DND-41 (cell line): ENCODE results near the gene FBXO21.
"Not testable (repeated sequence)": the region's sequence is repeated elsewhere in the genome, so short reads cannot be mapped to it uniquely, and the experiment has no call there.

Source experiments
- ATAC-seq: fragments of 200-7000 bp; cut with Tn5 transposase; 3 replicates; pipeline ENCODE4 v1.9.1; 2021; ENCODE audit warnings: low read depth; ENCODE audit not compliant: insufficient read depth
- DNase-seq: peaks from one replicate; pipeline ENCODE4 v3.0.0-alpha.2; 2020
- H2AFZ ChIP-seq: 2 replicates; pipeline ENCODE4 v1.6.0; 2012; ENCODE audit warnings: low read depth, low read length
- H3K27ac ChIP-seq: 2 replicates; pipeline ENCODE4 v1.5.1; 2012; ENCODE audit warnings: low read length, inconsistent platforms
- H3K27me3 ChIP-seq: fragments of 200-600 bp; sonication (generic); 2 replicates; pipeline ENCODE4 v1.6.0; 2012; ENCODE audit warnings: low read length, mild to moderate bottlenecking, inconsistent platforms; ENCODE audit not compliant: insufficient read depth, poor library complexity
- H3K36me3 ChIP-seq: 2 replicates; pipeline ENCODE4 v1.5.1; 2012; ENCODE audit warnings: low read length, inconsistent platforms; ENCODE audit not compliant: insufficient read depth
- H3K4me1 ChIP-seq: 2 replicates; pipeline ENCODE4 v1.5.1; 2012; ENCODE audit warnings: mild to moderate bottlenecking, low read length; ENCODE audit not compliant: insufficient read depth
- H3K4me2 ChIP-seq: 2 replicates; pipeline ENCODE4 v1.6.0; 2012; ENCODE audit warnings: mild to moderate bottlenecking, moderate library complexity, low read length, inconsistent platforms; ENCODE audit not compliant: insufficient read depth
- H3K4me3 ChIP-seq, 2 experiments: fragments of 200-600 bp in 1 of 2; shearing (Covaris generic) in 1 of 2; 2 replicates each; pipeline ENCODE4 v1.5.1; 2012 to 2016; ENCODE audit warnings: inconsistent platforms in 2 of 2, low read length in 2 of 2, mild to moderate bottlenecking in 2 of 2, low read depth in 1 of 2, moderate library complexity in 1 of 2
- H3K79me2 ChIP-seq: 2 replicates; pipeline ENCODE4 v1.6.0; 2012; ENCODE audit warnings: low read length, inconsistent platforms; ENCODE audit not compliant: insufficient read depth
- H3K9ac ChIP-seq: 2 replicates; pipeline ENCODE4 v1.6.0; 2012; ENCODE audit warnings: low read depth, mild to moderate bottlenecking, inconsistent platforms, low read length, moderate library complexity
- H3K9me3 ChIP-seq: 2 replicates; pipeline ENCODE4 v1.5.1; 2012; ENCODE audit warnings: low read length, moderate library complexity, mild to moderate bottlenecking, inconsistent platforms; ENCODE audit not compliant: insufficient read depth, severe bottlenecking
- H4K20me1 ChIP-seq: 2 replicates; pipeline ENCODE4 v1.6.0; 2012; ENCODE audit warnings: low read length; ENCODE audit not compliant: insufficient read depth
- EZH2 ChIP-seq: IDR thresholded peaks from 3 replicates; pipeline ENCODE4 v1.6.1; 2012; ENCODE audit warnings: borderline replicate concordance, low read depth, mild to moderate bottlenecking, moderate library complexity, low read length, inconsistent platforms; ENCODE audit not compliant: severe bottlenecking
- TF ChIP-seq, protein P1 (sequence below): IDR thresholded peaks from 2 replicates; pipeline ENCODE4 v1.5.1; 2012; ENCODE audit warnings: borderline replicate concordance, low read length, moderate library complexity, mild to moderate bottlenecking; ENCODE audit not compliant: poor library complexity, severe bottlenecking; ENCODE audit errors: extremely low read depth

The FBXO21 gene

DNA sequence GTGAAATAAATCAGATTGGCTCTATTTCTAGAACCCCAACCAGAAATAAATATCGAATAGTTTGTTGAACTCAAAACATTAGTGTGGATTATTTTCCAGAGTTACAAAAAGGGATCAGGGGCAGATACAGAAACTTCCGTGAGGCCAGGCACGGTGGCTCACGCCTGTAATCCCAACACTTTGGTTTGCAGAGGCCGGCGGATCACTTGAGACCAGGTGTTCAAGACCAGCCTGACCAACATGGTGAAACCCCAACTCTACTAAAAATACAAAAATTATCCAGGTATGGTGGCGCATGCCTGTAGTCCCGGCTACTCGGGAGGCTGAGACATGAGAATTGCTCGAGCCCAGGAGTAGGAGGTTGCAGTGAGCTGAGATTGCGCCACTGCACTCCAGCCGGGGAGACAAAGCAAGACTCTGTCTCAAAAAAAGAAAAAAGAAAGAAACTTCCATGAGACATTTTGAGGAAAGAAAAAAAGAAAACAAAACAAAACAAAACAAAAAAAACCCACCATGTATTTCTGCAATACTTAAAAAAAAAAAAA lies 2.1 kb downstream of the FBXO21 start:
- peak overlapping the region; percentile 85 for H3K4me2 ChIP-seq
- peaks cover 31% of the 10 kb centered on the region for H3K4me1 ChIP-seq
- no peak for ATAC-seq
- no peak overlapping the region for H3K9ac ChIP-seq
- H3K79me2 ChIP-seq: peaks cover 55% of the 10 kb centered on the region
- H3K4me3 ChIP-seq: 0 out of 4 replicates have a peak overlapping the region, but pooled peaks of 1 of the 2 experiments have one; percentile 14
- no peak overlapping the region for H3K27ac ChIP-seq
- H4K20me1 ChIP-seq: no peaks in the 10 kb centered on the region; the same call in 1 of the 2 replicates
- H3K27me3 ChIP-seq: peaks cover 6% of the 10 kb centered on the region
- no peak overlapping the region for H2AFZ ChIP-seq
- H3K9me3 ChIP-seq: no peaks in the 10 kb centered on the region
- TF ChIP-seq, protein P1, sequence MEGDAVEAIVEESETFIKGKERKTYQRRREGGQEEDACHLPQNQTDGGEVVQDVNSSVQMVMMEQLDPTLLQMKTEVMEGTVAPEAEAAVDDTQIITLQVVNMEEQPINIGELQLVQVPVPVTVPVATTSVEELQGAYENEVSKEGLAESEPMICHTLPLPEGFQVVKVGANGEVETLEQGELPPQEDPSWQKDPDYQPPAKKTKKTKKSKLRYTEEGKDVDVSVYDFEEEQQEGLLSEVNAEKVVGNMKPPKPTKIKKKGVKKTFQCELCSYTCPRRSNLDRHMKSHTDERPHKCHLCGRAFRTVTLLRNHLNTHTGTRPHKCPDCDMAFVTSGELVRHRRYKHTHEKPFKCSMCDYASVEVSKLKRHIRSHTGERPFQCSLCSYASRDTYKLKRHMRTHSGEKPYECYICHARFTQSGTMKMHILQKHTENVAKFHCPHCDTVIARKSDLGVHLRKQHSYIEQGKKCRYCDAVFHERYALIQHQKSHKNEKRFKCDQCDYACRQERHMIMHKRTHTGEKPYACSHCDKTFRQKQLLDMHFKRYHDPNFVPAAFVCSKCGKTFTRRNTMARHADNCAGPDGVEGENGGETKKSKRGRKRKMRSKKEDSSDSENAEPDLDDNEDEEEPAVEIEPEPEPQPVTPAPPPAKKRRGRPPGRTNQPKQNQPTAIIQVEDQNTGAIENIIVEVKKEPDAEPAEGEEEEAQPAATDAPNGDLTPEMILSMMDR: no peak
- TF ChIP-seq EZH2: no peak
- peaks cover 45% of the 10 kb centered on the region for H3K36me3 ChIP-seq
- no peak for DNase-seq

DNA sequence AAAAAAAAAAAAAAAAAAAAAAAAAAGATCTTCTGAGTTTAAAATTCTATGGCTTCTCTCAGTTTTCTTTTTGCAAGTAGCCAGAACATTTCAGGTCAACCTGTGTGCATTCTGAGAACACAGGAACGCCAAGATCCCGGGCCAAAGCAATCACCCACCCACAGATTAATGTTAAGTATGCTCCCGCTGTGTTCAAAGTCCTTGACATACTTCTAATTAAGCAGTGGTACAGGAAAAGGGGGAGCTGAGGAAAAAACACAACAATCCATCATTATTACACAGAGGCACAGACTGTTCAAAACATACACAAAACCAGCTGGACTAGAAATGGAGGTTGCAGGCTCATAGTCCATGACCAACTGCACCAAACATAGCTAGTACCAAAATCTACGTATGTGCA lies 2.8 kb downstream of the FBXO21 start:
- Histone ChIP-seq H3K9me3 (peaks cover 4% of the 10 kb centered on the region), H4K20me1 (no peaks in the 10 kb centered on the region; the same call in 1 of the 2 replicates), H3K9ac (no peak overlapping the region), H2AFZ (no peak overlapping the region), H3K27ac (no peak overlapping the region), H3K36me3 (peaks cover 53% of the 10 kb centered on the region), H3K4me2 (peak overlapping the region; percentile 19; the same call in 1 of the 2 replicates), H3K4me3 (no peak overlapping the region), H3K4me1 (peaks cover 31% of the 10 kb centered on the region), H3K27me3 (peaks cover 6% of the 10 kb centered on the region), H3K79me2 (peaks cover 55% of the 10 kb centered on the region)
- TF ChIP-seq, protein P1: no peak
- TF ChIP-seq EZH2: no peak
- no peak for DNase-seq
- no peak for ATAC-seq

DNA sequence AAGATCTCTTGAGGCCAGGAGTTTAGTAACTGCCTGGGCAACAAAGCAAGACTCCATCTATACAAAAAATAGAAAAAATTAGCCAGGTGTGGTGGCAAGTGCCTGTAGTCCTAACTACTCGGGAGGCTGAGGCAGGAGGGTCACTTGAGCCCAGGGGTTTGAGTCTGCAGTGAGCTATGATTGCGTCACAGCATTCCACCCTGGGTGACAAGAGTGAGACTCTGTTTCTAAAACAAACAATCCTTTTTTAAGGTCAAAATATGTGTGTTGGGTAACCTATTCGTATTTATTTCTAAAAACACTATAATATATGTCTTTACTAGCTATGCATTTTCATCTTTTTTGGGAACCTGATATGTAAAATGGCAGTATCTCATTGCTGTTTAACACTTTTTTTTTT lies 7.4 kb downstream of the FBXO21 start:
- Histone ChIP-seq H3K27ac (no peak overlapping the region), H3K79me2 (peaks cover 38% of the 10 kb centered on the region), H3K9ac (no peak overlapping the region), H3K27me3 (no peaks in the 10 kb centered on the region), H3K36me3 (peaks cover 94% of the 10 kb centered on the region), H4K20me1 (peaks cover 3% of the 10 kb centered on the region; the same call in 1 of the 2 replicates), H3K4me1 (peaks cover 5% of the 10 kb centered on the region; the same call in 1 of the 2 replicates), H3K9me3 (peaks cover 18% of the 10 kb centered on the region), H3K4me3 (no peak overlapping the region), H2AFZ (no peak overlapping the region), H3K4me2 (no peak overlapping the region)
- TF ChIP-seq EZH2: no peak
- TF ChIP-seq, protein P1: no peak
- ATAC-seq (no peak), DNase-seq (no peak)

- Histone ChIP-seq H3K9me3 (peaks cover 18% of the 10 kb centered on the region), H3K79me2 (peaks cover 28% of the 10 kb centered on the region), H3K36me3 (peaks cover 97% of the 10 kb centered on the region)
- H3K4me1 ChIP-seq, H3K27ac ChIP-seq, ATAC-seq, H3K4me2 ChIP-seq, H2AFZ ChIP-seq, H3K9ac ChIP-seq, H3K27me3 ChIP-seq, H4K20me1 ChIP-seq, DNase-seq, H3K4me3 ChIP-seq: not testable (repeated sequence)
Observed at GRCh38 chr12:117181468-117181843, 8.8 kb downstream of the FBXO21 start.
